GM21576 (cell line): ENCODE data around the gene FBXL2.
"Not testable (repeated sequence)": the region's sequence is repeated elsewhere in the genome, so short reads cannot be mapped to it uniquely, and the experiment has no call there.

ENCODE experiments used
- ATAC-seq: cut with Tn5 transposase; IDR thresholded peaks from one replicate; pipeline ENCODE4 v1.9.1; 2021; ENCODE audit warnings: mild to moderate bottlenecking, moderate library complexity; ENCODE audit not compliant: unreplicated experiment

Gene FBXL2

DNA sequence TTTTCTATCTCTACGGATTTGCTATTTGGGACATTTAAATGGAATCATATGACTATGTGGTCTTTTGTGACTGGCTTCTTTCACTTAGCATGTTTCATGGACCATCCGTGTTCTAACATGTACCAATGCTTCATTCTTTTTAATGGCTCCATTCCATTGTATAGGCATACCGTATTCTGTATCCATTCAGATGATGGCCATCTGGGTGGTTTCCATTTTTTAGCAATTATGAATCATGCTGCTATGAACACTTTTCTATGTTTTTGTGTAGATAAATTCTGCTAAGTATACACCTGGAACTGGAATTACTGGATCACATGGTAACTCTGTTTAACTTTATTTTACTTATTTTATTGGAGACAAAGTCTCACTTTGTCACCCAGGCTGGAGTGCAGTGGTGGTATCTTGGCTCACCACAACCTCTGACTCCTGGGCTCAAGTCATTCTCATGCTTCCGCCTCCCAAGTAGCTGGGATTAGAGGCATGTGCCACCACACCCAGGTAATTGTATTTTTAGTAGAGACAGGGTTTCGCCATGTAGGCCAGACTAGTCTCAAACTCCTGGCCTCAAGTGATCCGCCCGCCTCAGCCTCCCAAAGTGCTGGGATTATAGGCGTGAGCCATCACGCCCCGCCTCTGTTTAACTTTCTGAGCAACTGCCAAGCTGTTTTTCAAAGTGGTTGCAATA is 149.5 kb downstream of the FBXL2 start:
- ATAC-seq: no peak

DNA sequence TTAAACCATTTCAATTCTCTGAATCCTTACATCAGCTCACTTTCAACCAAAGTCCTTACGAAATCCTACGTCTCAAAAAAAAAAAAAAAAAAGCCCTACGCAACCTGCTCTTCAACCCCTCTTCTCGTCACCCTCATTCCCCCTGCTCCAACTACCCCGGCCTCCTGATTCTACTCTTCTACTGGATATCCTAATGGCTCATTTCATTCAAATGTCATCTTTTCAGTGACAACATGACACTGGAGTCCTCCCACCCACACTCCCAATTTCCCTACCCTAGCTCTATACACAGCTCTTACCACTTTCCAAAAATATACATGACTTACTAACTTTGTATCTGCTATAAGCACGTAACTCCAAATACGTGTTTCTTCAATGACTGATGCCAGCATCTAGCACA is 151.5 kb downstream of the FBXL2 start:
- no peak for ATAC-seq

DNA sequence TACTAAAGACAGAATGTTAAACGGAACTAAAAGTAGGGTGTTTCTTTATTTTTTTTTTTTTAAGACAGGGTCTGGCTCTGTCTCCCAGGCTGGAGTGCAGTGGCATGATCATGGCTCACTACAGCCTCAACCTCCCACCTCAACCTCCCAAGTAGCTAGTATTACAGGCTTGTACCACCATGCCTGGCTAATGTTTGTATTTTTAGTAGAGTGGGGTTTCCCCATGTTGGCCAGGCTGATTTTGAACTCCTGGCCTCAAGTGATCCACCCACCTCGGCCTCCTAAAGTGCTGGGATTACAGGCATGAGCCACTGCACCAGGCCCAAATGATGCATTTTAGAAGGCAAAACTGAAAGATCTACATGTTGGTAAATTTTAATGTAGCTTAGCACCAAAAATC is 152.1 kb downstream of the FBXL2 start:
- not testable (repeated sequence) for ATAC-seq

DNA sequence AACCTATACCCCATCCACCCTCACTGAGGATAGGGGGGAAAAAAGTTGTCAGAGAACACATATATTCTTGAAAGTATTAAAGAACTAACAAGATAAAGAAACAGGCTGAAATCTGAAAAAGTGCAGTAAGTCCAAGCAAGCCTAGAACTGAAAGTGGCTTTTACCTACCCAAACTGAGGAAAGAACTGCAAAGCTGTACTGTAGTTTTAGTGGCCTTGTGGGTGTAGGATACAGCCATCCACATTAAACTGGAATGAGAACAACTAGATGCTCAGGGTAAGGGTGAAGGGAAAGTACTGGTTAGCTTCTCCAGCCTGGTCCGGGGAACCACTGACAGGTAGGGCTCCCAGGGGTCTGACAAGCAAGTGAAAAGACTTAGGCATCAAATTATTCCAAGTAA is 152.8 kb downstream of the FBXL2 start:
- ATAC-seq: peak; percentile 37

DNA sequence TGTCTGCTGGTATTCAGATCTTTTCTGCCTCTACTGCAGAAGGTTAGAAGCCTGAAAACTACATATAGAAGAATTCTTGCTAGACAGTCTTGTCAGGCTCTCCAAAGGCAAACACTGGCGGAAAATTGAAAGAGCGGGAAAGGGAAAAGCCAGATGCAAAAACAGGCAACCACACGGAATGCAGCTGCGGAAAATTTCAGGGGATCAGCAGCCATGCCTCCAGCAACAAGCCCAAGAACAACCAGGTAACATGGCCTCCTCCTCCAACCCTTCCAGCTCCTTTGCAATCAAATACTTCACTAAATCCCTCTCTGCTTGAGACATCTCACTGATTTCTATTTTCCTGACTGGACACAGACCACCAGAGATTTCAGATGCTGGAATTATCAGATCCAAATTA is 153.3 kb downstream of the FBXL2 start:
- ATAC-seq: no peak

DNA sequence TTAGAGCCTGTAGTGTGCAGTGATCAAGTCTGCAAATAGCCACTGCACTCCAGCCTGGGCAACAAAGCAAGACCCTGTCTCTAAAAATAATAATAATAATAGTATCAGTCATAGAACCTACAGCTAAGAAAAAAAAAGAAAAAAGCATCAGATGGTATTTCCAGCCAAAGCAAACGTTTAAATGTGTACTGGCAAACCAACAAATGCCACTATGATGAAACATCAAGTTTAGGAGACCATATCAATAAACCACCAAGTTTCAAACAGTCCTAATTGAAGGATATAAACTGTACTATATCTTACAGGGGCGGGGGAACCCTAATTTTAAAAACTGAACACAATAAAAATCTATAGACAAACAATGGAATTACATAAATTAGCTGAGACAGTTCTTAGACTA is 156.6 kb downstream of the FBXL2 start:
- no peak for ATAC-seq
